Liver (tissue), 9 donors: ENCODE data around the gene SLC35G2. TPM values are rescaled to one million over a fixed set of nuclear protein-coding genes. Genes with fewer than 3 reads are reported as not detected.

Source experiments
- DNase-seq: peaks from one replicate; pipeline ENCODE4 v3.0.0-alpha.2; 2017; ENCODE audit warnings: low spot score
- H3K27ac ChIP-seq, 2 donors: one replicate each; pipeline ENCODE4 v1.7.0; 2013; ENCODE audit warnings: inconsistent platforms in 2 of 2, low read length in 2 of 2, control low read depth in 1 of 2, low read depth in 1 of 2, mild to moderate bottlenecking in 1 of 2
- H3K27me3 ChIP-seq, 4 donors: one replicate each; pipeline versions ENCODE4 v1.6.1 to v1.7.0; 2013; ENCODE audit warnings: low read length in 3 of 4, inconsistent platforms in 1 of 4, mild to moderate bottlenecking in 1 of 4, moderate library complexity in 1 of 4; ENCODE audit not compliant: control insufficient read depth in 4 of 4, insufficient read depth in 4 of 4
- H3K36me3 ChIP-seq, 4 donors: one replicate each; pipeline versions ENCODE4 v1.6.1 to v1.7.0; 2013; ENCODE audit warnings: low read length in 3 of 4, mild to moderate bottlenecking in 3 of 4, low read depth in 1 of 4, moderate library complexity in 1 of 4; ENCODE audit not compliant: control insufficient read depth in 4 of 4, insufficient read depth in 3 of 4
- H3K4me1 ChIP-seq, 4 donors: one replicate each; pipeline versions ENCODE4 v1.6.1 to v1.7.0; 2013; ENCODE audit warnings: low read length in 3 of 4, mild to moderate bottlenecking in 3 of 4, moderate library complexity in 1 of 4; ENCODE audit not compliant: control insufficient read depth in 4 of 4, insufficient read depth in 4 of 4
- H3K4me3 ChIP-seq, 3 donors: one replicate each; pipeline versions ENCODE4 v1.6.1 to v1.7.0; 2013; ENCODE audit warnings: low read length in 3 of 3, control low read depth in 1 of 3, low read depth in 1 of 3, mild to moderate bottlenecking in 1 of 3
- H3K9ac ChIP-seq, 2 donors: one replicate each; pipeline ENCODE4 v1.7.0; 2013; ENCODE audit warnings: low read length in 2 of 2, mild to moderate bottlenecking in 2 of 2, moderate library complexity in 2 of 2, control low read depth in 1 of 2, low read depth in 1 of 2
- H3K9me3 ChIP-seq, 4 donors: one replicate each; pipeline versions ENCODE4 v1.6.1 to v1.7.0; 2013; ENCODE audit warnings: low read length in 3 of 4; ENCODE audit not compliant: control insufficient read depth in 4 of 4
- EGR1 ChIP-seq, 2 donors: IDR thresholded peaks; 2 replicates each; pipeline ENCODE4 v1.6.1; 2016 to 2018; ENCODE audit warnings: antibody characterized with exemption in 2 of 2, low read depth in 2 of 2
- FOXA1 ChIP-seq: IDR thresholded peaks from 2 replicates; pipeline ENCODE4 v1.6.1; 2016; ENCODE audit warnings: antibody characterized with exemption
- FOXA2 ChIP-seq: IDR thresholded peaks from 2 replicates; pipeline ENCODE4 v1.6.1; 2016; ENCODE audit warnings: antibody characterized with exemption
- GABPA ChIP-seq, 2 donors: IDR thresholded peaks in 1 of 2; conservative IDR thresholded peaks in 1 of 2; 2 replicates each; pipeline ENCODE4 v1.6.1; 2016; ENCODE audit warnings: antibody characterized with exemption in 2 of 2, mild to moderate bottlenecking in 1 of 2, moderate library complexity in 1 of 2
- HNF4A ChIP-seq, 2 donors: conservative IDR thresholded peaks; 2 replicates each; pipeline ENCODE4 v1.6.1; 2016; ENCODE audit warnings: antibody characterized with exemption in 2 of 2, mild to moderate bottlenecking in 2 of 2
- HNF4G ChIP-seq: IDR thresholded peaks from 2 replicates; pipeline ENCODE4 v1.6.1; 2016; ENCODE audit warnings: antibody characterized with exemption
- JUND ChIP-seq, 2 donors: IDR thresholded peaks; 2 replicates each; pipeline ENCODE4 v1.6.1; 2016; ENCODE audit warnings: antibody characterized with exemption in 2 of 2
- NR2F2 ChIP-seq: IDR thresholded peaks from 2 replicates; pipeline ENCODE4 v1.6.1; 2016; ENCODE audit warnings: antibody characterized with exemption
- RAD21 ChIP-seq, 2 donors: IDR thresholded peaks; 2 replicates each; pipeline ENCODE4 v1.6.1; 2016; ENCODE audit warnings: antibody characterized with exemption in 2 of 2, mild to moderate bottlenecking in 2 of 2
- RXRA ChIP-seq, 2 donors: IDR thresholded peaks; 2 replicates each; pipeline ENCODE4 v1.6.1; 2017 to 2018; ENCODE audit warnings: antibody characterized with exemption in 2 of 2, mild to moderate bottlenecking in 1 of 2
- SP1 ChIP-seq: IDR thresholded peaks from 2 replicates; pipeline ENCODE4 v1.6.1; 2018; ENCODE audit warnings: antibody characterized with exemption, mild to moderate bottlenecking
- TAF1 ChIP-seq: conservative IDR thresholded peaks from 2 replicates; pipeline ENCODE4 v1.6.1; 2016; ENCODE audit warnings: antibody characterized with exemption, mild to moderate bottlenecking
- YY1 ChIP-seq: IDR thresholded peaks from 2 replicates; pipeline ENCODE4 v1.6.1; 2016; ENCODE audit warnings: antibody characterized with exemption, mild to moderate bottlenecking
- WGBS: extraction: QIAGEN DNeasy Blood & Tissue Kit; methylation state at CpG from one replicate; pipeline ENCODE4 v1.1.7; 2013; 5-methylcytosine and 5-hydroxymethylcytosine counted together
- polyA plus RNA-seq, 2 donors: library from polyadenylated mRNA; stranded (reverse) in 1 of 2; unstranded in 1 of 2; fragments of 200-250 nt in 1 of 2; fragments of >200 nt in 1 of 2; fragmentation: Nextera tagmentation in 1 of 2; extraction: Ambion mirVana in 1 of 2; gene quantifications; one replicate each; pipeline versions ENCODE4 v1.2.1 to v1.2.3, GENCODE V29; 2013 to 2015
- total RNA-seq, 2 donors: library from RNA; depleted of rRNA; stranded (reverse); fragments of >200 nt; gene quantifications; one replicate each; pipeline ENCODE4 v1.2.3, GENCODE V29; 2014
- TF ChIP-seq, protein P1 (sequence below): IDR thresholded peaks from 2 replicates; pipeline ENCODE4 v1.6.1; 2016; ENCODE audit warnings: antibody characterized with exemption
- TF ChIP-seq, protein P2 (sequence below): IDR thresholded peaks from 2 replicates; pipeline ENCODE4 v1.6.1; 2016; ENCODE audit warnings: antibody characterized with exemption
- TF ChIP-seq, protein P3 (sequence below): IDR thresholded peaks from 2 replicates; pipeline ENCODE4 v1.6.1; 2016; ENCODE audit warnings: antibody characterized with exemption, mild to moderate bottlenecking
- TF ChIP-seq, protein P4 (sequence below): IDR thresholded peaks from 2 replicates; pipeline ENCODE4 v1.6.1; 2016; ENCODE audit warnings: antibody characterized with exemption
- TF ChIP-seq, protein P5 (sequence below): fragments of 150-350 bp; IDR thresholded peaks from 2 replicates; pipeline ENCODE4 v1.5.1; 2017; ENCODE audit warnings: improper control_type of control experiment, low read depth, low read length; ENCODE audit not compliant: missing input control
- donor health status: healthy.
- donor health status: healthy.
- donor health status: healthy.
- donor health status: healthy.
- donor health status: healthy.

SLC35G2 gene
- total and polyA plus RNA-seq, 4 donors: 0.51 to 1.2 (median 0.72) TPM

DNA sequence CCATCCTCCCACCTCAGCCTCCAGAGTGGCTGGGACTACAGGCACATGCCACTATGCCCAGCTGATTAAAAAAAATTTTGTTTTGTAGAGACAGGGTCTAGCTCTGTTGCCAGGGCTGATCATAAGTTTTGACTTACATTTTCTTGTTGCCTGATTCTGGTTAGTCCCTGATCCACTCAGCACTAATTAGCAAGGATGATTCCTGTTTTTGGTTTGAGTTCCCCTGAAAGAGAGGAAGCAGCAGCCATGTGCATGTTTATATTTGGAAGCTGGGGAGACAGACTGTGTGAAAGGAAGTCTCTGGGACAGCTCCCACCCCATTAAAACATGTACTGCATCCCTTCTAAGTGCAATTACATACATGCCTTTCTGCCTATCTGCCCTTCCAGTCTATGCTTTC is 39.5 kb downstream of the SLC35G2 start:
- Histone ChIP-seq H3K4me1 (peaks cover 2 to 18% (median 10%) of the 10 kb centered on the region in 4 donors), H3K27me3 (no peaks in the 10 kb centered on the region), H3K9ac (no peak overlapping the region), H3K9me3 (no peaks in the 10 kb centered on the region), H3K27ac (no peak overlapping the region), H3K36me3 (peaks cover 0 to 2% (median 0%) of the 10 kb centered on the region in 4 donors), H3K4me3 (no peak overlapping the region)
- no peak for TF ChIP-seq HNF4A (conservative IDR thresholded peaks at IDR 0.05)
- TF ChIP-seq, protein P1, sequence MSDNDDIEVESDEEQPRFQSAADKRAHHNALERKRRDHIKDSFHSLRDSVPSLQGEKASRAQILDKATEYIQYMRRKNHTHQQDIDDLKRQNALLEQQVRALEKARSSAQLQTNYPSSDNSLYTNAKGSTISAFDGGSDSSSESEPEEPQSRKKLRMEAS: peak; percentile 35
- no peak for TF ChIP-seq HNF4G
- no peak for DNase-seq

DNA sequence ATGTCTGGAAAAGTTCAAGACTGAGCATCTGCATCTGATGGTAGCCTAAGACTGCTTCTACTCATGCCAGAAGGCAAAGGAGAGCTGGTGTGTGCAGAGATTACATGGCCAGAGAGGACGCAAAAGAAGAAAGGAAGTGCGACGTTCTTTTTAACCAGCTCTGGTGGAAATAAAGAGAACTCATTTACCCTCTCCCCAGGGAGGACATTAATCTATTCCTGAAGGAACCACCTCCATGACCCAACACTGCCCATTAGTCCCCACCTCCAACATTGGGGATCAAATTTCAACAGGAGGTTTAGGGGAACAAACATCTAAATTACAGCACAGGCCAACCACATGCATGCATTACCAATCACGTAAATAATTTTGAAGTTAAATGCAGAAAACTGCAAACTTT is 41.6 kb downstream of the SLC35G2 start:
- Histone ChIP-seq H3K36me3 (no peaks in the 10 kb centered on the region), H3K27me3 (no peaks in the 10 kb centered on the region), H3K4me3 (no peak overlapping the region), H3K27ac (no peak overlapping the region), H3K9ac (no peak overlapping the region), H3K9me3 (no peaks in the 10 kb centered on the region), H3K4me1 (peaks cover 2 to 22% (median 13%) of the 10 kb centered on the region in 4 donors)
- WGBS: 71% methylated on average over 4 of the region's 4 CpGs
- no peak for DNase-seq
- TF ChIP-seq JUND (IDR thresholded peaks at IDR 0.05): no peak
- TF ChIP-seq HNF4A (conservative IDR thresholded peaks at IDR 0.05): no peak
- no peak for TF ChIP-seq RXRA (IDR thresholded peaks at IDR 0.05)
- TF ChIP-seq, protein P2, sequence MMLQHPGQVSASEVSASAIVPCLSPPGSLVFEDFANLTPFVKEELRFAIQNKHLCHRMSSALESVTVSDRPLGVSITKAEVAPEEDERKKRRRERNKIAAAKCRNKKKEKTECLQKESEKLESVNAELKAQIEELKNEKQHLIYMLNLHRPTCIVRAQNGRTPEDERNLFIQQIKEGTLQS: no peak
- TF ChIP-seq HNF4G: no peak
- no peak for TF ChIP-seq TAF1
- no peak for TF ChIP-seq RAD21 (IDR thresholded peaks at IDR 0.05)
- TF ChIP-seq, protein P3, sequence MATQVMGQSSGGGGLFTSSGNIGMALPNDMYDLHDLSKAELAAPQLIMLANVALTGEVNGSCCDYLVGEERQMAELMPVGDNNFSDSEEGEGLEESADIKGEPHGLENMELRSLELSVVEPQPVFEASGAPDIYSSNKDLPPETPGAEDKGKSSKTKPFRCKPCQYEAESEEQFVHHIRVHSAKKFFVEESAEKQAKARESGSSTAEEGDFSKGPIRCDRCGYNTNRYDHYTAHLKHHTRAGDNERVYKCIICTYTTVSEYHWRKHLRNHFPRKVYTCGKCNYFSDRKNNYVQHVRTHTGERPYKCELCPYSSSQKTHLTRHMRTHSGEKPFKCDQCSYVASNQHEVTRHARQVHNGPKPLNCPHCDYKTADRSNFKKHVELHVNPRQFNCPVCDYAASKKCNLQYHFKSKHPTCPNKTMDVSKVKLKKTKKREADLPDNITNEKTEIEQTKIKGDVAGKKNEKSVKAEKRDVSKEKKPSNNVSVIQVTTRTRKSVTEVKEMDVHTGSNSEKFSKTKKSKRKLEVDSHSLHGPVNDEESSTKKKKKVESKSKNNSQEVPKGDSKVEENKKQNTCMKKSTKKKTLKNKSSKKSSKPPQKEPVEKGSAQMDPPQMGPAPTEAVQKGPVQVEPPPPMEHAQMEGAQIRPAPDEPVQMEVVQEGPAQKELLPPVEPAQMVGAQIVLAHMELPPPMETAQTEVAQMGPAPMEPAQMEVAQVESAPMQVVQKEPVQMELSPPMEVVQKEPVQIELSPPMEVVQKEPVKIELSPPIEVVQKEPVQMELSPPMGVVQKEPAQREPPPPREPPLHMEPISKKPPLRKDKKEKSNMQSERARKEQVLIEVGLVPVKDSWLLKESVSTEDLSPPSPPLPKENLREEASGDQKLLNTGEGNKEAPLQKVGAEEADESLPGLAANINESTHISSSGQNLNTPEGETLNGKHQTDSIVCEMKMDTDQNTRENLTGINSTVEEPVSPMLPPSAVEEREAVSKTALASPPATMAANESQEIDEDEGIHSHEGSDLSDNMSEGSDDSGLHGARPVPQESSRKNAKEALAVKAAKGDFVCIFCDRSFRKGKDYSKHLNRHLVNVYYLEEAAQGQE: no peak
- TF ChIP-seq, protein P4, sequence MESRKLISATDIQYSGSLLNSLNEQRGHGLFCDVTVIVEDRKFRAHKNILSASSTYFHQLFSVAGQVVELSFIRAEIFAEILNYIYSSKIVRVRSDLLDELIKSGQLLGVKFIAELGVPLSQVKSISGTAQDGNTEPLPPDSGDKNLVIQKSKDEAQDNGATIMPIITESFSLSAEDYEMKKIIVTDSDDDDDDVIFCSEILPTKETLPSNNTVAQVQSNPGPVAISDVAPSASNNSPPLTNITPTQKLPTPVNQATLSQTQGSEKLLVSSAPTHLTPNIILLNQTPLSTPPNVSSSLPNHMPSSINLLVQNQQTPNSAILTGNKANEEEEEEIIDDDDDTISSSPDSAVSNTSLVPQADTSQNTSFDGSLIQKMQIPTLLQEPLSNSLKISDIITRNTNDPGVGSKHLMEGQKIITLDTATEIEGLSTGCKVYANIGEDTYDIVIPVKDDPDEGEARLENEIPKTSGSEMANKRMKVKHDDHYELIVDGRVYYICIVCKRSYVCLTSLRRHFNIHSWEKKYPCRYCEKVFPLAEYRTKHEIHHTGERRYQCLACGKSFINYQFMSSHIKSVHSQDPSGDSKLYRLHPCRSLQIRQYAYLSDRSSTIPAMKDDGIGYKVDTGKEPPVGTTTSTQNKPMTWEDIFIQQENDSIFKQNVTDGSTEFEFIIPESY: no peak
- no peak for TF ChIP-seq GABPA (IDR thresholded peaks at IDR 0.05 in 1 of 2, conservative IDR thresholded peaks at IDR 0.05 in 1 of 2)
- no peak for TF ChIP-seq FOXA1
- TF ChIP-seq SP1: no peak
- no peak for TF ChIP-seq FOXA2
- TF ChIP-seq, protein P1: no peak
- TF ChIP-seq NR2F2: no peak
- no peak for TF ChIP-seq EGR1 (IDR thresholded peaks at IDR 0.05; ENCODE audit: low read depth in 2 of 2)
- TF ChIP-seq, protein P5, sequence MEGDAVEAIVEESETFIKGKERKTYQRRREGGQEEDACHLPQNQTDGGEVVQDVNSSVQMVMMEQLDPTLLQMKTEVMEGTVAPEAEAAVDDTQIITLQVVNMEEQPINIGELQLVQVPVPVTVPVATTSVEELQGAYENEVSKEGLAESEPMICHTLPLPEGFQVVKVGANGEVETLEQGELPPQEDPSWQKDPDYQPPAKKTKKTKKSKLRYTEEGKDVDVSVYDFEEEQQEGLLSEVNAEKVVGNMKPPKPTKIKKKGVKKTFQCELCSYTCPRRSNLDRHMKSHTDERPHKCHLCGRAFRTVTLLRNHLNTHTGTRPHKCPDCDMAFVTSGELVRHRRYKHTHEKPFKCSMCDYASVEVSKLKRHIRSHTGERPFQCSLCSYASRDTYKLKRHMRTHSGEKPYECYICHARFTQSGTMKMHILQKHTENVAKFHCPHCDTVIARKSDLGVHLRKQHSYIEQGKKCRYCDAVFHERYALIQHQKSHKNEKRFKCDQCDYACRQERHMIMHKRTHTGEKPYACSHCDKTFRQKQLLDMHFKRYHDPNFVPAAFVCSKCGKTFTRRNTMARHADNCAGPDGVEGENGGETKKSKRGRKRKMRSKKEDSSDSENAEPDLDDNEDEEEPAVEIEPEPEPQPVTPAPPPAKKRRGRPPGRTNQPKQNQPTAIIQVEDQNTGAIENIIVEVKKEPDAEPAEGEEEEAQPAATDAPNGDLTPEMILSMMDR: no peak
- TF ChIP-seq YY1: no peak
